Fibroblast of skin of left quadriceps (primary cell): Measurements from ENCODE around the gene C3orf70.

ENCODE experiments used
- DNase-seq, 2 experiments: peaks; one replicate each; pipeline ENCODE4 v3.0.0-alpha.2; 2013; ENCODE audit warnings: low read depth in 2 of 2

The C3orf70 gene, protein sequence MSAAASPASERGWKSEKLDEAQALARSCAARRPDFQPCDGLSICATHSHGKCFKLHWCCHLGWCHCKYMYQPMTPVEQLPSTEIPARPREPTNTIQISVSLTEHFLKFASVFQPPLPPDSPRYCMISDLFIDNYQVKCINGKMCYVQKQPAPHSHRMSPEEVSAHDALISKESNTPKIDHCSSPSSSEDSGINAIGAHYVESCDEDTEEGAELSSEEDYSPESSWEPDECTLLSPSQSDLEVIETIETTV

DNA sequence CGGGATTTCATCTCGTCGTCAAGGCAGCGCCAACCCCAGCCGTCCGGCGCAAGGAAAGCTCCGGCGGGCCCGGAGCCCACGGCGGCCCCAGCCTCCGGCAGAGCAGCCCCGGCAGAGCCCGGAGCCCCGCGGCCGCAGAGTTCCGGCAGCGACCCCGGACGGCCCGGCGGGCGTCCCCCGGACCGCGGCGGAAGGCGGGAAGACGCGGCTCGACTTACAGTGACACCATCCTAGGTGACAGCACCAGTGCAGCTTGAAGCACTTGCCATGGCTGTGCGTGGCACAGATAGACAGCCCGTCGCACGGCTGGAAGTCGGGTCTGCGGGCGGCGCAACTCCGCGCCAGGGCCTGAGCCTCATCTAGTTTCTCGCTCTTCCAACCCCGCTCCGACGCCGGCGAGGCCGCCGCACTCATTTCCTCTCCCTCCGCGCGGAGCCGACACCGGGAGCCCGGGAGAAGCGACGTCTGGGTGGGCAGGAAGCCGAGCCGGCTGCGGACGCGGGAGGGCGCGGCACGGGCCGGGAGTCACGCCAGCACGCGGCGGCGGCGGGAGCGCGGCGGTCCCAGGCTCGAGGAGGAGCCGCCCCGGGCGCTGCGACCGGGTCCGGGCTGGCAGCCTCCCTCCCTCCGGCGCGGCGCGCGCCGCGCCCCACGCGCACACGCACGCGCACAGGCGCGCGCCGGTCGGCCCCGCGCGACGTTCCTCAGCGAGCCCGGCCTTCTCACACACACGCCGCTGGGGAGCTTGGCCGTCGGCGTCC, at the start of gene C3orf70:
Gene C3orf70, minus strand, starts transcription at position 651 of the 761 bp plus-strand sequence. Its CDS starts 237 bp downstream, at position 414.
- peak; percentile 36 to 44 for DNase-seq

DNA sequence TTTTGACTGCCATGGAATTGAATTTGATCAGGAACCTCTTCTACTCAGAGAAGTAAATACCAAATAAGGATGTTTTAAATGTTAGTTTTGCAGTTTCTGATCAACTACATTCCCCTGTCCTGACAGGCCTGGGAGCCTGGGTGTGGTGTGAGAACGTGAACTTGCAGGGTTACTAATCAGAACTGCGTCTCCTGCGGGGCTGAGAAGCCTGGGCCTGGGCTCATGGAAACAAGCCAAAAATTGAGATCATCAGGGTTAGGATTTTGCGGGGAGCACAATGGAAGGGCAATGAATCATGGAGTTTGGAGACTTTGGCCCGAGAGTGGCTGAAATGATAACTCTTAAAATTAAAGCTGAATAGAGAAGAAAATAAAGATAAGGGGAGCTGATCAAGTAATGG, 47.8 kb upstream of the C3orf70 start:
- peak; percentile 51 to 54 for DNase-seq

DNA sequence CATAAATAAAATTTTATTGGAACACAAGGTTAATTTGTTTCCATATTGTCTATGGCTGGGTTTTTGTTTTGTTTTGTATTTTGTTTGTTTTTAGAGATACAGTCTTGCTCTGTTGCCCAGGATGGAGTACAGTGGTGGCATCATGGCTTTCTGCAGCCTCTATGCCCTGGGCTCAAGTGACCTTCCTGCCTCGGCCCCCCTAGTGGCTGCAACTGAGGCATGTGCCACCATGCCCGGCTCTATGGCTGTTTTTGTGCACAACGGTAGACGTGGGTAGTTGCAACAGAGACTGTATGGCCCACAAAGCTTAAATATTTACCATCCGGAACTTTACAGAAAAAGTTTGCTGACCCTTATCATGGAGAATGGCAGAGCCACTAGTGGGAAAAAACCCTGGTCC, 46.8 kb upstream of the C3orf70 start:
- DNase-seq: no peak

DNA sequence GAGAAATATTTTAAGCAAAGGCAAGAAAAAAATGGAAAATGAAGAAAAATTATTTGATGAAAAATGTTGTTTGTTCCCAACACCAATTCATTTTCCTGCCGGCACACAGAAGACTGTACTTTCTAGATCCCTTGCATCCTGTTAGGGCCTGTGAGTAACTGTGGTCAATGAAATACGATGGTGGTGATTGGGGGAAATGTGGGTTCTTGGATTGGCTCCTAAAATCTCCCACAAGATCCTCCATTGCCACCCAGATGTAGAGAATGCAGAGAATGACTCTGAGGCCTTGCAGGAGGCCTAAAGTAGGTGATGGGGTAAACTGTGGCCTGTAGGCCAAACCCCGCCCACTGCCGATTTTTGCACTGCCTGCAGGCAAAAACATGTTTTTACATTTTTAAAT, 46.3 kb upstream of the C3orf70 start:
- DNase-seq: peak; percentile 40 to 42

DNA sequence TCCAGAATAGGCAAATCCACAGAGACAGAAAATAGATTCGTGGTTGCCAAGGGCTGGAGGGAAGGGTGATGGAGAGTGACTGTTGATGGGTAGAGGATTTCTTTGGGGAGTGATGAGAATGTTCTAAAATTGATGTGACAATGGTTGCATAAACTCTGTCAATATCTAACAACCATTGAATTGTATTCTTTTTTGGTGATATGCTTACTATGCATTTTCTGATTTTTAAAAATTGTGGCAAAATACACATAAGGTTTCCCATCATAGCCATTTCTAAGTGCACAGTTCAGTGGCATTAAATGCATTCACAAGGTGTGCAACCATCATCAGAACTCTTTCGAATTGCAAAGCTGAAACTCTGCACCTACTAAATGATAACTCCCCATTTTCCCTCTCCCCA, 44.2 kb upstream of the C3orf70 start:
- no peak for DNase-seq

DNA sequence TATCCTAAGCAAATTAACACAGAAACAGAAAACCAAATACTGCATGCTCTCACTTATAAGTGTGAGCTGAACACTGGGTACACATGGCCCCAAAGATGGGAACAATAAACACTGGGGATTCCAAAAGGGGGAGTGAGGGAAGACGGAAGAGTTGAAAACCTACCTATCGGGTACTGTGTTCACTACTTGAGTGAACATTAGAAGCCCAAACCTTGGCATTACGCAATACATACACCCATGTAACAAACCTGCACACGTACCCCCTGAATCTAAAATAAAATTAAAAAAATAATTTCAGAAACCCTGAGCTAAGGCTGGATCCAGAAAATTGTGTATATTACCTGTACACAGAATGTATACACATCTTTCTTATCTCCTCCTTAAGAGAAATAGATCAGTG, 42.8 kb upstream of the C3orf70 start:
- no peak for DNase-seq

DNA sequence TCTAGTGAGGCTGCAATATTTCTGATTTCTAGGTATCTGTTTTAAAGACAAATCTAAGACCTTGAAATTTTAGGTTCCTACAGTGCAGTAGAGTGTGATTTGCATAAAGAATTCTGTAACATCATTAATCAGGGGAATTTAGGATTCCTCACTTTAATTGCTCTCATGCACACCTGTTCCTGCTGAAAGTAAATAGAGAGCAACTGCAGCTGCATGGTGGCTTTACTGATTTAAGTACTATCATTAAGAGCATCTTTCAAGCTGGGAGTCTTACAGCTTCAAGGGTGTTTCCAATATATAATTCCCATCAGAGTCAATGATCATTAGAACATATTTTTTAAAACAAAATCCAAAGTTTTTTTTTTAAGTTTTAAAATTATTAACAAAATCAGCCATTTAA, 36.0 kb upstream of the C3orf70 start:
- no peak for DNase-seq

DNA sequence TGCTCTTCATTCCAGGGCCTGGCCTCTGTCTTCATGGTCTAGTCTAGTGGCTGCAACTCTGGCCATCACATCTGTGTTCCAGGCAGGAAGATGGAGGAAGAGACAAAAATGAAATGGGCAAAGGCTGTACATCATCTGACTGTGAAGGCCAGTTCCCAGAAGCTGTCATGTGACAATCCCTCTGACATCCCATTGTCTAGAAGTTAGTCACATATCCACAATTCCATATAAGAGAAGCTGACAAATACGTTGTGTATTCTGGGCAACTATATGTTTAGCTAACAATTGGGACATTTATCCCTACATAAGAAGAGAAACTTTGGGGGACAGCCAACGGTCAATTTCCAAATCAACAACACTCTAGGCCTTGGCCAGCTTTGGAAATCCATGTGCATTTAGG, 34.5 kb upstream of the C3orf70 start:
- no peak for DNase-seq

DNA sequence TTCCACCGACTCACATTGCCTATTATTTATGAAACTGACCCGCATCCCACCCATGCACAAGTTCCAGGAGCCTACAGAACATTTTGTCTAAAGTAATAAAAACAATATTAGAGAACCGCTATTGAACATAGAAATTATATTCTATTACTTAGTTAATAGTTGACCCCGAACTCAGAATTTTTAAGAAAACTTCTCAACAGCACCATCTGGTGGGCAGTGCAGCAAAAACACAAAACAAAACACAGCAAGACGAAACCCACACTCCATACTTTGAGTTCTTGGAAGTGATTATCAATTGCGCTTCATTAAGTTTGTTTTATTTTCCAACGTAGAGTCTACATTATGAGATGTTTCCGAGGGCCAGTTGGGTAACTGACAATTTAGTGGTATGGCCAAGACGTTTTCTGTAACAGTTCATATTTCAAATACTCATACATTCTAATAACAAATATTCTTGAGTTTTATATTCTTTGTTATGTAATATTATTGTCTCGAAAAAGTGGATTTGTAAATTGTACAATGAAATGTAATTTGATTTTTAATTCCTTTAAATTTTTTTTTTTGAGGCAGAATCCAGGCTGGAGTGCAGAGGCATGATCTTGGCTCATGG, 24.0 kb upstream of the C3orf70 start:
- DNase-seq: peak; percentile 20 to 32

DNA sequence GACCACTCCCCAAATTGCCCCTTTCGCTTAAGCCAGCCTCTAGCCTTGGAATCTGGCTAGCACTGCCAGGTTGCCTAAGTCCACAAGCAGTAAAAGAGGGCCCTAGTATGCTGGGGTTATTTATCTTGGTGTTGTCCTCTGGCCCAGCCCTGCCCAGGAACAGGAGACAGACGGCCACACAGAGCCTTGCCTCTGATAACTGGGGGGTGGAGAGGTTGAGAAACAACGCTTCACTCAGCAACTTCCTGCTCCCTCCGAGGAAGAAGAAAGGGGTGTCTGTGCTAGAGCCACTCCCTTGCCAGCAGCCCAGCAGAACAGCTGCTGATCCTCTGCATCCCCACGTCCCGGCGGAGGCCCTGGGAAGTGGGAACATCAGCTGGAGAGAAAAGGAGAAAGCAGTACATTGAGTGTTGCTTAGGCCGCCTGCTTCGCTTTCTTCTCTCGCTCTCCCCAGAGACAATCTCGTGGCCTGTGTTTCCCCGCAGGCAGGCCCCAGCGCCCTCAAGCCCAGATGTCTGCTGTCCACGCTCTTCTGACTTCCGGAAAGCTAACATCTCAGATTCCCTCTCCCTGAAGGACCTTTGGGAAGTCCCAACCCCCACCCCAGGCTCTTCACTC, 22.6 kb upstream of the C3orf70 start:
- peak; percentile 27 for DNase-seq

DNA sequence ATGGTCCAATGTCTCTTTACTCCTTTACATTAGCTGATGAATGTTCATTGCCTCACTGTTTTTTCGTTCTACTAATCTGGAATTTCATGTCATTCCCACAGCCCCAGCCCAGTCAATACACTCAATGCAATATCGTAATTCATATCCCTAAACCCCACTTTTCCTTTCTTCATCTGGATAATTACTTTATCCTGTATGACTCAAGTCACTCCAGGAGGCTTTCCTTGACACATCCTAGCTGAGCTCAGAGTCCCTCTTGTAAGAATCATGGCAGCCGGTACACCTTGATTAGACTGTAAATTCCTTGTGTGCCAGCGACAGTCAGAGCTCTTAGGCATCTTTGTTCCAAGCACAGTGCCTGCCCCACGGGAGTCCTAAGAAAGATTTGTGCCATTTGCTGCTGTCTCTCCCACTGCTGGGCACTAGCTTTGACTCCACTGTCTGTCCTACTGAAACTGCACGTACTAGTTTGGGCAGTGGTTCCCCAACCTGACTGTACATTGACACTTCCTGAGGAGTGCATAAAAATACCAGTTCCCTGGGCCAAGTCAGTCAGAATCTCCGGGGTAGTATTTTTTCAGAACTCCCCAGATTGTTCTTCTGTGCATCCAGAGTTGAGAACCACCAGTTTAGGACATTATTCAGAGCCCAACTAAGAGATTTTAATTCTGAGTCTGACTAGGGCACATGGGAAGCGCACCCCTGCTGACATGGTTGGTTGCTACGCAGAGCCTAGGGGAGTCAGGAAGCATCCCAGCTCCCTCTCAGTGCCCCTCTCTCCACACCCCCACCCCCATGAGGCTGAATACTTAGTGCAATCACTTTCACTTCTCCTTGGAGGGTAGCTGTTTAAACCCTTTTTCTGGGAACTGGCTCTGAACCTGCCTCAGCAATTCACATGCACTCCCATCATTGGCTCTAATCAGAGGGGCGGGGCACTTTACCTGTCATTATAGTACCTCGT, 19.5 kb upstream of the C3orf70 start:
- no peak for DNase-seq

DNA sequence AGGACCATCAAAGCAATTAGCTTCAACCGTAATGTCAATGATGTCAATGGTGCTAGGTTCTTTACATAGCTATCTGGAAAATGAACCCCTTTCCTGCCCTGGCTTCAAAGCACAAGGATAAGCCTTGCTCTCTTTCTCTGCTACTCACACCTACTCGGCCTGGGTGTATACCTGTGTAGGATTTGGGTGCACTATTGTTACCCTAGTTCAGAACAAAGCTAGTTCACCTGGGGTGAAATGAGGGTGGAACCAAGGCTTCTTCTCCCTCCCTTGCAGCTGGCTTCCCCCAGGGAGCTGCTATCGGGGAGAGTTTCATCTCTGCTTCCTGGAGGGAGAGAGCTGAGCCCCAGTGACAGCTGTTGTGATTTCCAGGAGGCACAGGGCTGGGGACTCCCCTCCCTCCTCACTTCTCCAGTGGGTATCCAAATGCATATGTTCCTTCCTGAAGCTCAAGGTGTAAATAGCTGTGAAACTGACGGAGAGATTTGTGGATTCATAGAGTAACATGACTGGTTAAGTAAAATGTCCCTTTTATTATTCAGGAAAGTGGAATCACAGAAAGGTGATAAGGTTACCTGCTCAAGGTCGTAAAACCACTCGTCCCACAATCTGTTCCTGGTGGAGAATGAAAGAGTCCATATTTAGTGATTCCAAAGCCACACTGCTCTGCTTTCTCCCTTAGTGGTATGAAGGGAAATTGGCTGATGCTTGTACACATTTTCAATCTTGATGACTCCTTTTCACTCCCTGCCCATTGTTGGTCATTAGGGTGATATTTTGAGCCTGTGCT, 11.8 kb upstream of the C3orf70 start:
- no peak for DNase-seq

DNA sequence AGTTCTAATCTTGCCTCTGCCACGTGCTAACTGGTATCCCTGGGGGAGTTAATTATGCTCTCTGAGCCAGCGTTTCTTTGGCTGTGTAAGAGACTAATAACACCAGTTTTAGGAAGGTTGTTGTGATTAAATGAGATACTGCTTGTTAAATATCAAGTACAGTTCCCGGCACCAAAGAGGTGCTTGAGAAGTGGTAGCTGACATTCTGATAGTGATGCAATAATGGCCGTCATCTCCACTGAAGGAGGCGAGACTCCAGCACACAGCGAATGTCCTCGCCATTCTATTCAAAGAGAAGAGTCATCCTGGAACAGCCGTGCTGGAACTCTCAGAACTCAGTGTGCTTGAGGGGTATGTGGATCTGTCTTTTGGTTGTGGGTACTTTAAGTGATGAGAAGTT, 9.8 kb upstream of the C3orf70 start:
- no peak for DNase-seq

DNA sequence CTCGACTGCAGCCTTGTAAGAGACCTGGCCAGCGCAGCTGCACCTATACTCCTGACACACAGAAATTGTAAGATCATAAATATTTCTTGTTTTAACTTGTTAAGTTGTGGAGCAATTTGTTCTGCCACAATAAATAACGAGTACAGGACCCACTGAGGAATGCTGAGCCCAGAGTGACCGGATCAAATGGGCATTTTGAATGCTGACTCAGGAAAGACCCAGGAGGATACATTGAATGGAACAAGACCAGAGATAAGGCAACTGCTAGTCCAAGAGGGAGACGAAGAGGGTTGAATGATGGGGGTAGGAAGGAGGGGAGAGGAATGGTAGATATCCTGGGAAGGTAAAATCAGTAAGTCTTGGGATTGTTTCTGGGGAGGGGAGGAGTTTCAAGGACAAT, 8.9 kb upstream of the C3orf70 start:
- no peak for DNase-seq

DNA sequence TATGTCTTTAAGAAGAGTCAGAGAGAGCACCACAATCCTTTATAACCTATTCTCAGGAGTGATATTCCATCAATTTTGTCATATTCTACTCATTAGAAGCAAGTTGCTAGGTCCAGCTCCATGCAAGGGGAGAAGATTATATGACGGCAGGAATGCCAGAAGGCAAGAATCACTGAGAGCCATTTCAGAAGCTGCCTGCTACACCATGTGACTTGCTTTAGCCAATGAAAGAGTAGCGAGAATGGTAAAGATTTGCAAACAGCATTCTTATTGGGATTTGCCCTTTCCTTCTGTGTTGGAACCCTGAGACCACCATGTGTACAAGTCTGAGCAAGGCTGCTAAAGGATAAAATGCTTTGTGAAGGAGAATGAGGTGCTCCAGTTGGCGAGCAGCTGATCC, 4.5 kb upstream of the C3orf70 start:
- DNase-seq: no peak

DNA sequence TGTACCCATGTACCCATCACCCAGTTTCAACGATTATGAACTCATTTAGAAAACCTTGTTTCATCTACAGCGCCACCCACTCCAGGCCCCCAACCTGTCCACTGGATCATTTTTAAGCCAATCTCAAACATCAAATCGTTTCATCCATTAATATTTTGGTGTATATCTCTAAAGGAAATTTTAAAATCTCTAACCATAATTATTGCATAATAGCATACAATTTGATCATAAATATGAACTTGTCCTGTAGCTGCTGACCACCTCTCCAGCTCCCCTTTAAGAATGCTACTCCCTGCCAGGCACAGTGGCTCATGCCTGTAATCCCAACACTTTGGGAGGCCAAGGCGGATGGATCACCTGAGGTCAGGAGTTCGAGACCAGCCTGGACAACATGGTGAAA, 2.8 kb upstream of the C3orf70 start:
- DNase-seq: no peak

DNA sequence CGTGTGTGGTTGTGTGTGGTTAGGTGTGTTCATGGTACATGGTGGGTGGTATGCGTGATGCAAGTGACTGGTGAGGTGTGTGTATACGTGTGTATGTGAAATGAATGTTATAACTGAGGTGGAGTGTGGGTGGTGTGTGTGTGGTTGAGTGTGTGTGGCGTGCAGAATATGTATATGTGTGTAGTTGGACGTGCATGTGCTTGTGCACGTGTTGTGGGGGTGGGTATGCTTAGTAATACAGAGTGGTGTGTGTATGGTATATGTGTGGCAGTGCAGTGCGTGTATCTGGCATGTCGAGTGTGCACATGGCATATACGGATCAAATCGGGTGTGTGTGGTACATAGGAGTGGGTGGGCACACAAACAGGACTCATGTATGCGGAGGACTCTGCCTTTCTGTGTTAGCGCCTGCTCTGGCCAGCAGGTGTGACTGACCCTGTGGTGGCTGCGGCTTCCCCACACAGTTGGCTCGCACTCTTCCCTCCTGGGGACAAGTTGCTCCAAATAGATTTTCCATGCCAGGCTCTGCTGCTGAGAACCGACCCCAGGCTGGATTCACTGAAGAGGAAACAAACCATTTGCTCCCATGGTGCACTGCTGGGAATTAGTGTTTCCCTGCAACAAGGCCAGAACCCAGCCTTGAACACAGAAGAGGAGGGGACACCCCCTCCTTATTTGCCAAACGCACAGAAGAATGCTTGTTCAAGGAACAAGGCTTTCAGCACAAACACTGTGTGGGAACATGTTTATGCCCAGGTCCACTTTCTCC, 1.2 kb upstream of the C3orf70 start:
- no peak for DNase-seq

DNA sequence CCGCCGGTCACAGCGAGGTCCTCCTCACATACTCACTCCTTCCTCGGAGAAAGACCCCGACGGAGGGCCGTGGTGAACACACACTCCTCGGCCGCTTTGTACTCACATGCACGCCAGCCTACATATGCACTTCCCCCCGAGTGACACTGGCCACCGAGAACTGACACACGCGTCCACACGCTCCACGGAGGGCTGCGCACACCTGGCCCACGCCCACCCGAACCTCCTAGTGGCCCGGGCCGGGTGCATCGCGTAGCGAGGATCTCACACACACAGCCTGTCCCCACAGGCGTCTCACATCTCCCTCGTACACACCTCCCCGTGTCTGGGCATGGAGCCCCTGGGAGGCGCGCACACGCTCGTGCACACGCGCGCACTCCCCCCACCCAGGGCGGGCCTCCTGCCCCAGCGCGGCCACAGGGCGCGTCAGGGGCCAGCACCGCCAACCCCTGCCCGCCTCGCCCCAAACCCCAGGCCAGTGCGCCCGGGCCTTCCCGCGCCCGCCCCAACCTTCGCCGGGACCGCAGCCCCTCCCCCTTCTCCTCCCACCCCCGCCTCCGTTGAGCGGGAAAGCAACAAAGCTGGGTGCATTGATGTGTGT, 411 bp upstream of the C3orf70 start:
- no peak for DNase-seq

DNA sequence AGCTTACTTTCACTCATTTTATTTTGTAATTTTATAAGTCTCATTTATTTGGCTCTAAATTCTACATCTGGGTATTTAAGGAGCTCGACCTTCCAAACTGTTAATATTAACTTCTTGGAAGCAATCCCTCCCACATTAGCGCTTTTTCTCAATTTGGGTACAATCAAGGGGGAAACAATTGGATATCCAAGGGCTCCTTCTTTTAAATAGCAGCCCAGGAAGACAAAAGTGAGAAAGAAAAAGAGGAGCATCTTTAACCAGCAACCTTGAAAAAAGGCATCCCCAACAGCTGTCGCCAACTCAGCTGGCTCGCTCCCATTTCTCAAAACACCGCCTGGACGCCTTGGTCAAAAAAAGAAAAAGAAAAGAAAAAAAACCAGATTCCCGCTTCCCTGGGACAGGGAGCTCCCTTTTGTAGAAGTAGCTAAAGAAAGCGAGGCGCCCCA, 873 bp downstream of the C3orf70 start:
- DNase-seq: peak in 1 of 2 experiments; percentile 7
